ENCODE data around the gene FKBP11.

Gene FKBP11

DNA sequence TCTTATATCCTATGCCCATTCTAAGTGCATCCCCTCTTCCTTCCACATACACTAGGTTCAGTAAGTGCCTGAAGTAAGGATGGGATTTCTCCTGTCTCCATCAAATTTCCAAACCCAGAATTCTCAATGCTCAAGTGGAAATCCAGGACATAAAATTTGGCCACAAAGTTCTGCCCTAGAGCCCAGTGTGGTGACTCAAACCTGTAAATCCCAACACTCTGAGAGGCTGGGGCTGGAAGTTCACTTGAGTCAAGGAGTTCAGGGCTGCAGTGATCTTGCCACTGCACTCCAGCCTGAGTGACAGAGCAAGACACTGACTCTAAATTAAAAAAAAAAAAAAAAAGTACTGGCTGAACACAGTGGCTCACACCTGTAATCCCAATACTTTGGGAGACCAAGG, 36.5 kb upstream of the FKBP11 start:
- H3K4me3 ChIP-seq (ENCODE audit: low read depth, low read length), result no peak overlapping the region
- TF ChIP-seq, protein P1, sequence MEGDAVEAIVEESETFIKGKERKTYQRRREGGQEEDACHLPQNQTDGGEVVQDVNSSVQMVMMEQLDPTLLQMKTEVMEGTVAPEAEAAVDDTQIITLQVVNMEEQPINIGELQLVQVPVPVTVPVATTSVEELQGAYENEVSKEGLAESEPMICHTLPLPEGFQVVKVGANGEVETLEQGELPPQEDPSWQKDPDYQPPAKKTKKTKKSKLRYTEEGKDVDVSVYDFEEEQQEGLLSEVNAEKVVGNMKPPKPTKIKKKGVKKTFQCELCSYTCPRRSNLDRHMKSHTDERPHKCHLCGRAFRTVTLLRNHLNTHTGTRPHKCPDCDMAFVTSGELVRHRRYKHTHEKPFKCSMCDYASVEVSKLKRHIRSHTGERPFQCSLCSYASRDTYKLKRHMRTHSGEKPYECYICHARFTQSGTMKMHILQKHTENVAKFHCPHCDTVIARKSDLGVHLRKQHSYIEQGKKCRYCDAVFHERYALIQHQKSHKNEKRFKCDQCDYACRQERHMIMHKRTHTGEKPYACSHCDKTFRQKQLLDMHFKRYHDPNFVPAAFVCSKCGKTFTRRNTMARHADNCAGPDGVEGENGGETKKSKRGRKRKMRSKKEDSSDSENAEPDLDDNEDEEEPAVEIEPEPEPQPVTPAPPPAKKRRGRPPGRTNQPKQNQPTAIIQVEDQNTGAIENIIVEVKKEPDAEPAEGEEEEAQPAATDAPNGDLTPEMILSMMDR (IDR thresholded peaks at IDR 0.05; ENCODE audit: low read depth, low read length), result no peak

DNA sequence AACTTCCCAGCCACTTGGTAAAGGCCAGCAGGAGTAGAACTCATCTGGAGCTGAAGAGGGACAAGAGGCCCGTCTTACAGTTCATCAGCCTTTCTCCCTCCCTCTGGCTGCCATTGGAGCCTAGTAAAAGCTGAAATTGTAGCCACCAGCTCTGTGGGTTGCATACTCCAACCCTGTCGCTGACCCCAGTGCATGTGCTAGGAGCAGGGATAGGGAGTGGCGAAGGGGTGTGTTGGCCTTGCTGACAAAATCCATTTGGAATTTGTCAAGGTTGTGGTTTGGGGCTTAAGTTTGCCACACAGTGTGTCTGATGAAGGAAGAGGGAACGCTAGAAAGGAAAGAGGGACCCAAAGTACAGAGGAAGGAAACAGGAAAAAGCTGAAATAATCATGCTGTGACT, 36.0 kb upstream of the FKBP11 start:
- H3K4me3 ChIP-seq (ENCODE audit: low read depth, low read length), result no peak overlapping the region
- TF ChIP-seq, protein P1 (IDR thresholded peaks at IDR 0.05; ENCODE audit: low read depth, low read length), result no peak

DNA sequence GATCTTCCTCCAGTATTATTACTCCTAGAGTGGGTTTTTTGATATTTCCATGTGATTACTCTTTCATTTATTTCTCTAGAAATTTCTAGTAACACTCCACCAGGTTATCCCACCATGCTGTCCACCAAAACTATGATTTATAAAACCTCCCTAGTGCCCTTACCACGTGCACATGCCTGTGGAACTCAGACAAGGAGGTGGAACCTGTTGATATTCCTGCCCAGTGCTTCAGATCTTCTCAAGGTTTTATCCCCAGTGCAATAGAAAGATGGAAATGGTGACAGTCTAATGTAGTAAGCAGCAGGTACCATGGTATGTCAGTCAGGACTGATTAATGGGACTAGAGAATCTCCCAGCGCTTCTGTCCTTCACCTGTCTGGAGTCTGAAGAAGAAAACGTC, 35.5 kb upstream of the FKBP11 start:
- TF ChIP-seq, protein P1 (IDR thresholded peaks at IDR 0.05; ENCODE audit: low read depth, low read length), result no peak

DNA sequence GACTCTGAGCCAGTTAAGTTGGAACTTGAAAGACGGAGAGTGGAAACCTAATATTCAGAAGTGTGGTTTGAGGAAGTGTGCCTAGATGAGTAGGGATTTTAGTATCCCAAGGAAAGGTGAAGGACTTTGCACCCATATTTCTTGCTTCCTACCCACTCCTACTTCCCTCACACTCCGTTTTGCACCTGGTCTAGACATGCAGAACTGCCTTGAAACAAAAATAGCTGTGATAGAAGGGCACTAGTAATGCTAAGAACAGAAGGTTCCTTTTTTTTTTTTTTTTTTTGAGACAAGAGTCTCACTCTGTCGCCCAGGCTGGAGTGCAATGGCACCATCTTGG, 32.7 kb upstream of the FKBP11 start:
- H3K4me3 ChIP-seq (ENCODE audit: low read depth, low read length), result peak overlapping the region; percentile 81
- TF ChIP-seq, protein P1 (IDR thresholded peaks at IDR 0.05; ENCODE audit: low read depth, low read length), result no peak

More for the DNA sequence above, 35.5 kb upstream of the FKBP11 start:
- no peak overlapping the region for H3K4me3 ChIP-seq (ENCODE audit: low read depth, low read length)

DNA sequence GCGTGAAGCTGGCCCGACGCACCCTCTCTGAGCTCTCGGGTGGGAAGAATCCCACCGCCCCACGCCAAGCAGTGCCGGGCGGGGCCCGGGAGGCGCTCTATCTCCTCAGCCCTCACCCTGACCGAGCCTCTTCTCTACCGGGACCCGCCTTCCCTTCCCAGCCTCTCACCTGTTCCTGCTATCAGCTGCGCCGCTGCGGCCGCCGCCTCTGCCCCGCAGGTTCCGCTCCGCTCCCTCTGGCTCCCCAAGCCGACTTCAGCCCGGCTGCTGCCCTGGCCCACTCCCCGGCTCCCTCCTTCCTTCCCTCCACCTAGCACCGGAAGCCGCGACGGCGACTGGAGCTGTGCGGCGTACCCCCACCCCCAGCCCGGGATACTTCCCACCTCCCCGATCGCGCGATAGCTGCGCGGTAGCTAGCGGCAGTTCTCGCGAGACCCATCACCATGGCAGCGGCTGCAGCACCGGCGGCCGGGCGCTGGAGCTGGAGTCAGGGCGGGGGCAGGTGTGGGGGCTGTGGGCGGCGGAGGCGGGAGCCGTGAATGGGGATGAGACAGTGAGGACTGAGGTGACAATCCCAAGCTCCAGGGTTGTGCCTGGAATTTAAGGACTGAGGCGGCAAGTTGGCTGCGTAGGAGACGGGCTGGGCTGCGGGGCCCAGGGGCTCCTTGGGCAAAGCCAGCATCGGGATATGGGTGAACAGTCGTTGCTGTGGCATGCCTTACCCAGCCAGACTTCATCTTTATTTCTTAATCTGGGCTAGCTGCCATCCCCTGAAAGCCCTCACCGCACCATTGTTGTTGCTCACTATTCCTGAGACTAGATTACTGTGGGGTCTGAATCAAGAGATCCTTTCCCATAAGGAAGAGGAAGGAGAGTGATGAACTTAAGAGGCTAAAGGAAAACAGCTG, 32.1 kb upstream of the FKBP11 start, which contains the start of gene ARF3:
TSS of gene ARF3 (minus strand) at position 347 of the 908 bp plus-strand sequence. CDS start 16,392 bp downstream, outside the sequence.
- peak within 1 kb of the TSS; percentile 81 for H3K4me3 ChIP-seq (ENCODE audit: low read depth, low read length)
- TF ChIP-seq, protein P1 (IDR thresholded peaks at IDR 0.05; ENCODE audit: low read depth, low read length), result no peak

DNA sequence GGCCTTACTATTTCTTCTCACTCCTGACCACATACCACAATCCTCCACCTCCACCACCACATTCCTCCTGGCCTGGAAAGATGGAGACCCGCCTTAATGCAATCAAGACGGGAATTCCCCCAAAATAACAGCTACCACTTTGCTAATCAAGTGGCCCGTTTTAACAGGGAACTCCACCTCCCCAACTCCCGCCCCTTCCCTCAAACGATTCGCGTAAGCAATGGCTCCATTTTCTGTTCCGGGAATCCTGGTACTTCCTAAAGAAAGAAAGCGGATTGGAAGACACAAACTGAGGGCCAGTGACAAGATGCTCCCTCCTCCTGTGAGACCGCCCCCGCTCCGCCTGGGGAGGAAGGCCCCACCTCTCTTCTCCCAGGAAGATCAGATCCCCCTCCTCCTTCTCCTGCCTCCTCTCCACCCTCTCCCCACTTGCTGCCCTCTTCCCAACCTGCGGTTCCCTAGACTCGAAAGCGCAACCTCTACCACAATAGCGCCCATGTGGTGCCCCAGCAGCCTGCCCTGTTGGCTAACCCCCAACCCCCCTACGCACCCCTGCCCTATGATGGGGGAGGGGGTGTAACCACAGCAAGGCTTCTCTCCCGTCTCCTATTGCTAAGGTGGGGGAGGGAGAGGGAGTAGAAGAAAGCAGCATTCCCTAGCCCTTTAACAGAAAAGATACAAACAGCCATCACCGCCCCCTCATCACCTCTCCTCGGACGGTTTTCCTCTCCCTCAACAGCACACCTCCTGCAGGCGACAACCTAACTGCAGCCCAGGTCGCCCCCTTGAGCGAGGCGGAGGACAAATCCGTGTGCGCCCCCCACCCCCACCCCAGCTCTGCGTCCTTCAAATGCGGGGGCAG, 31.2 kb upstream of the FKBP11 start:
- H3K4me3 ChIP-seq (ENCODE audit: low read depth, low read length), result peak overlapping the region; percentile 81
- TF ChIP-seq, protein P1 (IDR thresholded peaks at IDR 0.05; ENCODE audit: low read depth, low read length), result no peak

Data from WI38 (cell line).